Tibial nerve (tissue), 4 donors: ENCODE results near the gene PTPRD. TPM values are rescaled to one million over a fixed set of nuclear protein-coding genes. Genes with fewer than 3 reads are reported as not detected.

Experiments used
- DNase-seq, 2 donors: peaks; one replicate each; pipeline ENCODE4 v3.0.0-alpha.2; 2019; ENCODE audit warnings: low spot score in 2 of 2
- H3K27ac ChIP-seq, 4 donors: fragments of 200-600 bp; sonication (generic) in 3 of 4; one replicate each; pipeline ENCODE4 v1.5.1; 2017 to 2019; ENCODE audit warnings: mild to moderate bottlenecking in 1 of 4
- H3K27me3 ChIP-seq, 2 donors: fragments of 200-600 bp; sonication (generic) in 1 of 2; one replicate each; pipeline versions ENCODE4 v1.5.1 to v1.6.0; 2017 to 2019
- H3K36me3 ChIP-seq, 3 donors: fragments of 200-600 bp; sonication (generic); one replicate each; pipeline ENCODE4 v1.5.1; 2018 to 2019
- H3K4me1 ChIP-seq, 4 donors: fragments of 200-600 bp; sonication (generic) in 3 of 4; one replicate each; pipeline ENCODE4 v1.5.1; 2017 to 2019
- H3K4me3 ChIP-seq, 4 donors: fragments of 200-600 bp; sonication (generic) in 3 of 4; one replicate each; pipeline ENCODE4 v1.5.1; 2017 to 2019; ENCODE audit warnings: mild to moderate bottlenecking in 1 of 4, moderate library complexity in 1 of 4
- H3K9me3 ChIP-seq, 4 donors: fragments of 200-600 bp; sonication (generic) in 3 of 4; one replicate each; pipeline ENCODE4 v1.5.1; 2017 to 2019
- EP300 ChIP-seq, 2 donors: sonication (generic); formaldehyde crosslinking; IDR thresholded peaks; one replicate each; pipeline ENCODE4 v1.6.1; 2017; ENCODE audit warnings: antibody characterized with exemption in 2 of 2, mild to moderate bottlenecking in 1 of 2
- POLR2A ChIP-seq, 2 donors: fragments of 450-650 bp; IDR thresholded peaks; one replicate each; pipeline ENCODE4 v1.6.1; 2017; ENCODE audit warnings: antibody characterized with exemption in 2 of 2, mild to moderate bottlenecking in 2 of 2, moderate library complexity in 2 of 2
- WGBS, 2 donors: methylation state at CpG; one replicate each; pipeline ENCODE4 v1.1.5; 2018; 5-methylcytosine and 5-hydroxymethylcytosine counted together
- total RNA-seq, 4 donors: library from RNA; depleted of rRNA; stranded (reverse); fragments of >200 nt; gene quantifications; one replicate each; pipeline ENCODE4 v1.1.0, GENCODE V29; 2016
- TF ChIP-seq, protein P1 (sequence below), 5 experiments: fragments of 200-600 bp in 3 of 5; fragments of 450-650 bp in 2 of 5; sonication (generic) in 3 of 5; IDR thresholded peaks; one replicate each; pipeline ENCODE4 v1.5.1; 2016 to 2019; ENCODE audit warnings: antibody characterized with exemption in 5 of 5, mild to moderate bottlenecking in 3 of 5, moderate library complexity in 2 of 5

Gene PTPRD
- total RNA-seq, 4 donors from 2014 or later, result 1.7 to 13.2 (median 5.1) TPM

DNA sequence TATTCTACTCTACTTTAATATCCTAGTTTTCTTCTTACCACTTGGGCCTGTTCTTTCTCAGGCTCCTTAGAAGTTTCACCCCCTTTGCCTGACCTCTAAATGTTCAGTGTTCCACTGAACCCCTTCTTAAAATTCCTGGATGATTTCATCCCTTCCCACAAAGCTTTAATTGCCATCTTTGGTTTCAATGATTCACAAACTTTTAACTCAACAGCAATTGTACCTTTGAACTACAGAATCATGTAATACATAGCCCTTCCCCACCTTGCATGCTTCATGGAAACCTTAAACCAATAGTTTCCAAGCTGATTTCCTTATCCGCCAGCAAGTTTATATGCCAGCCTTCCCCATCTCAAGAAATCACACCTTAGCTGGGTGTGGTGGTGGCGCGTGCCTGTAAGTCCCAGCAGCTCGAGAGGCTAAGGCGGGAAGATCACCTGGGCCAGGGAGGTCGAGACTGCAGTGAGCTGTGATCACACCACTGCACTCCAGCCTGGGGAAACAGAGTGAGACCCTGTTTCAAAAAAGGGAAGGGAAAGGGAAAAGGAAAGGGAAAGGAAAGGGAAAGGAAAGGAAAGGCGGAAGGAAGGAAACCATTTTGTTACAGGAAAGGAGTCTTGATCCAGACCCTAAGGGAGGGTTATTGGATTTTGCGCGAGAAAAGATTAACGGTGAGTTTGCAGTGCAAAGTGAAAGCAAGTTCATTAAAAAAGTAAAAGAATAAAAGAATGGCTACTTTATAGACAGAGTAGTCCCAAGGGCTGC is 1789.5 kb downstream of the PTPRD start:
- 95 to 98% methylated on average over 10 of the region's 10 CpGs for WGBS, 2 donors
- Histone ChIP-seq H3K4me1 (no peaks in the 10 kb centered on the region), H3K27ac (no peak overlapping the region), H3K4me3 (no peak overlapping the region), H3K9me3 (no peaks in the 10 kb centered on the region), H3K36me3 (no peaks in the 10 kb centered on the region), H3K27me3 (no peaks in the 10 kb centered on the region)
- TF ChIP-seq, protein P1, sequence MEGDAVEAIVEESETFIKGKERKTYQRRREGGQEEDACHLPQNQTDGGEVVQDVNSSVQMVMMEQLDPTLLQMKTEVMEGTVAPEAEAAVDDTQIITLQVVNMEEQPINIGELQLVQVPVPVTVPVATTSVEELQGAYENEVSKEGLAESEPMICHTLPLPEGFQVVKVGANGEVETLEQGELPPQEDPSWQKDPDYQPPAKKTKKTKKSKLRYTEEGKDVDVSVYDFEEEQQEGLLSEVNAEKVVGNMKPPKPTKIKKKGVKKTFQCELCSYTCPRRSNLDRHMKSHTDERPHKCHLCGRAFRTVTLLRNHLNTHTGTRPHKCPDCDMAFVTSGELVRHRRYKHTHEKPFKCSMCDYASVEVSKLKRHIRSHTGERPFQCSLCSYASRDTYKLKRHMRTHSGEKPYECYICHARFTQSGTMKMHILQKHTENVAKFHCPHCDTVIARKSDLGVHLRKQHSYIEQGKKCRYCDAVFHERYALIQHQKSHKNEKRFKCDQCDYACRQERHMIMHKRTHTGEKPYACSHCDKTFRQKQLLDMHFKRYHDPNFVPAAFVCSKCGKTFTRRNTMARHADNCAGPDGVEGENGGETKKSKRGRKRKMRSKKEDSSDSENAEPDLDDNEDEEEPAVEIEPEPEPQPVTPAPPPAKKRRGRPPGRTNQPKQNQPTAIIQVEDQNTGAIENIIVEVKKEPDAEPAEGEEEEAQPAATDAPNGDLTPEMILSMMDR (IDR thresholded peaks at IDR 0.05), result no peak
- TF ChIP-seq EP300 (IDR thresholded peaks at IDR 0.05), result no peak
- no peak for TF ChIP-seq POLR2A (IDR thresholded peaks at IDR 0.05)
- no peak for DNase-seq

DNA sequence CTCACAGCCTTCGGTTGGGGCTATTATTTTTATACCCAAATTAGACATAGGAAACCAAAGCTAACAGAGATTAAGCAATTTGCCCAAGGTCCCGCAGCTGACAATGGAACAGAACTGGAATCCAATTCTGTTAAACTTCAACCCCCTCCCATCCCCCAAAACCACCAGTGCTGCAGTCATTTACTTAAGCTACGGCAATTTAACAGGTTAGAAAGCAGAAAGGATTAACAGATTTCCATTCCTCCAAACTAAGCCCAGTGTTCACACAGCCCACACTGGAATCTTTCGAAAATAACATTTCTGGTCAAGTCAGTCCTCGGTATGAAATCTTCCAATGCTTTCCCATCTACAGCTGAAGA is 1790.2 kb downstream of the PTPRD start:
- TF ChIP-seq POLR2A (IDR thresholded peaks at IDR 0.05) (no peak), EP300 (IDR thresholded peaks at IDR 0.05) (no peak)
- TF ChIP-seq, protein P1 (IDR thresholded peaks at IDR 0.05), result no peak
- DNase-seq, result no peak
- H3K27me3 ChIP-seq, result no peaks in the 10 kb centered on the region
- H3K9me3 ChIP-seq, result no peaks in the 10 kb centered on the region
- 89 to 93% methylated on average over 5 of the region's 5 CpGs for WGBS, 2 donors
- no peaks in the 10 kb centered on the region for H3K4me1 ChIP-seq
- no peak overlapping the region for H3K27ac ChIP-seq
- no peaks in the 10 kb centered on the region for H3K36me3 ChIP-seq
- no peak overlapping the region for H3K4me3 ChIP-seq

DNA sequence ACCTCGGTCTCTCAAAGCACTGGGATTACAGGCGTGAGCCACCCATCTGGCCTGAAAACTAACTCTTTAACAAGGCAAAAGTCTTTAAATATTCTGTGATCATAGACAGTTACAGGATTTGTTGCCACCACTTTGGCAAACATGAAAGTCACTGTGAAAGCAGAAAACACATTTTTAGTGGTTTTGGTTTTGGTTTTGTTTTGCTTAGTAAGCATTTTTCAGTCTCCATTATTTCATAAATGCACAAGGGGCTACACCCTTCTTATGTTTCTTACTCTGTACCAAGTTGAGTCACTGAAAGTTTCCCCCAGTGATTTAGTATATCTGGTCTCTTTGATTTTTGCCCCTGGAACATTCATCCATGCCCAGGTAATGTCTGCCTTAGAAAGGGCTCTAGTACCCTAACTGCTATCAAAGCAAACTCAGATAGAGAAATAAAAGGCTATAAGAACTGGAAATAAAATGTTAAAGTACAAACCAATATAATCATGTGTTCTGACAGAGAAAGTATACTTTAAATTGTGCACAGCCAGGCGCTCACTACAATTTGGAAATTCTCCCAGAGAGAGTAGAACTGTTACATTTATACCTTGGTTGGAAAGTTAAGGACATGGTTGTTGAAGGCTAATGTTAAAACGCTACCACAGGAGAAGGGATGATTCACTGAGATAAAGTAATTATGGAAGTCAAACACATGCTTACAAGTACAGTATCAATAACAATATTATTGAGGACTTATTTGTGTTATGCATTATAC is 1790.7 kb downstream of the PTPRD start:
- Histone ChIP-seq H3K4me1 (no peaks in the 10 kb centered on the region), H3K36me3 (no peaks in the 10 kb centered on the region), H3K9me3 (no peaks in the 10 kb centered on the region), H3K4me3 (no peak overlapping the region), H3K27me3 (no peaks in the 10 kb centered on the region), H3K27ac (no peak overlapping the region)
- DNase-seq, result no peak
- no peak for TF ChIP-seq EP300 (IDR thresholded peaks at IDR 0.05)
- TF ChIP-seq, protein P1 (IDR thresholded peaks at IDR 0.05), result no peak
- no peak for TF ChIP-seq POLR2A (IDR thresholded peaks at IDR 0.05)
- 93 to 96% methylated on average over 4 of the region's 4 CpGs for WGBS, 2 donors

DNA sequence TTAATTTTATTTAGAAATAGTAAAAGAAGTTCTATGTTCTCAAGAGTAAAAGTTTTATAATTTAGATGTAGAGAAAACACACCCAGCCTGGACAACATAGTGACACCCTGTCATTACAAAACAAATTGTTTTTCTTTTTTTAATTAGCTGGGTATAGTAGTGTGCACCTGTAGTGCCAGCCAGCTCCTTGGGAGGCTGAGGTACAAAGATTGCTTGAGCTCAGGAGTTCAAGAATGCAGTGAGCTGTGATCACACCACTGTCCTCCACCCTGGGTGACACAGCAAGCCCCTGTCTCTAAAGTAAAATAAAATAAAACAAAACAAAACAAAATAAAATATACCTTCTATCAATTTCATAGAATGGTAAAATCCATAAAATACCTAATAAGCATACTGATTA is 1795.5 kb downstream of the PTPRD start:
- no peak overlapping the region for H3K27ac ChIP-seq
- H3K4me3 ChIP-seq, result no peak overlapping the region
- H3K27me3 ChIP-seq, result no peaks in the 10 kb centered on the region
- TF ChIP-seq, protein P1 (IDR thresholded peaks at IDR 0.05), result no peak
- no peak for TF ChIP-seq POLR2A (IDR thresholded peaks at IDR 0.05)
- TF ChIP-seq EP300 (IDR thresholded peaks at IDR 0.05), result no peak
- H3K9me3 ChIP-seq, result no peaks in the 10 kb centered on the region
- H3K4me1 ChIP-seq, result no peaks in the 10 kb centered on the region
- no peak for DNase-seq
- no peaks in the 10 kb centered on the region for H3K36me3 ChIP-seq

DNA sequence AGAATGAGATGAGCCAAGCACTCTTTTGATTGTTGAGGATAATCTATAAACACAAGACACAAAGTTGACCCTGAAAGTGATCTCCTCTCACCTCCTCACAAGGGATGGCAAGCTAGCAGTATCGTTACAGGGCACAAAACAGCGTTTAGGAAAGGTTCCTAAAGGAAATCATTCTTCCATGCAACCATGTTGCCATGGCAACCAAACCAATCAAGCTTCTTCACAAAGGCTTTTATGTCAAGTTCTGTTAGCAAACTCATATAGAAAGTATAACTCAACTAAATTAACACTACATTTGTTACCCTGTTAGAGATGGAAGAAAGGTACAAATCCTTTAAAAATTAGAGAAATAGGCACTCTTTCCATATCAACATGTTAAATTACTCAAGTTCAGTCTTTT is 1796.4 kb downstream of the PTPRD start:
- Histone ChIP-seq H3K27me3 (no peaks in the 10 kb centered on the region), H3K36me3 (no peaks in the 10 kb centered on the region), H3K9me3 (no peaks in the 10 kb centered on the region), H3K27ac (no peak overlapping the region), H3K4me1 (no peaks in the 10 kb centered on the region), H3K4me3 (no peak overlapping the region)
- TF ChIP-seq, protein P1 (IDR thresholded peaks at IDR 0.05), result no peak
- no peak for TF ChIP-seq POLR2A (IDR thresholded peaks at IDR 0.05)
- TF ChIP-seq EP300 (IDR thresholded peaks at IDR 0.05), result no peak
- 26 to 44% methylated on average over 2 of the region's 2 CpGs for WGBS, 2 donors
- no peak for DNase-seq
